NK-92 (cell line): Measurements from ENCODE around the gene FBXO48.
A peak's percentile ranks its signal among the peaks of the same experiment; 100 is the strongest.
"Not testable (repeated sequence)": the region's sequence is repeated elsewhere in the genome, so short reads cannot be mapped to it uniquely, and the experiment has no call there.

ENCODE experiments used
- DNase-seq: peaks from one replicate; lab custom pipeline; 2025; ENCODE audit not compliant: unreplicated experiment; lab: John Stamatoyannopoulos, UW

FBXO48 gene

GRCh38 chr2:68467077-68467960 lies at the start of gene FBXO48, which contains the start of gene APLF:
TSS of gene FBXO48 (minus strand) at chr2:68467294. CDS start at chr2:68465145, 2,149 bp downstream.
TSS of gene APLF (plus strand) at chr2:68467585. CDS start at chr2:68467732, 147 bp downstream.
- peak; percentile 96 for DNase-seq

GRCh38 chr2:68516051-68516955 lies 49.2 kb upstream of the FBXO48 start:
- no peak for DNase-seq

GRCh38 chr2:68514316-68514929 lies 47.3 kb upstream of the FBXO48 start:
- DNase-seq = no peak

- no peak for DNase-seq
These were observed 45.9 kb upstream of the FBXO48 start for GRCh38 chr2:68512966-68513365.

GRCh38 chr2:68512326-68512725 lies 45.2 kb upstream of the FBXO48 start:
- DNase-seq = no peak

GRCh38 chr2:68506170-68506569 lies 39.1 kb upstream of the FBXO48 start:
- DNase-seq = no peak

GRCh38 chr2:68505603-68506159 lies 38.6 kb upstream of the FBXO48 start:
- DNase-seq = no peak

- no peak for DNase-seq
These were observed 34.7 kb upstream of the FBXO48 start for GRCh38 chr2:68501768-68502167.

GRCh38 chr2:68500649-68501048 lies 33.6 kb upstream of the FBXO48 start:
- no peak for DNase-seq

- no peak for DNase-seq
These were observed 32.0 kb upstream of the FBXO48 start for GRCh38 chr2:68499133-68499532.

GRCh38 chr2:68491582-68491981 lies 24.5 kb upstream of the FBXO48 start:
- no peak for DNase-seq

- no peak for DNase-seq
These were observed 22.2 kb upstream of the FBXO48 start for GRCh38 chr2:68489282-68489681.

GRCh38 chr2:68488605-68489004 lies 21.5 kb upstream of the FBXO48 start:
- DNase-seq = not testable (repeated sequence)

GRCh38 chr2:68487773-68488355 lies 20.8 kb upstream of the FBXO48 start:
- DNase-seq = no peak

- no peak for DNase-seq
These were observed 15.9 kb upstream of the FBXO48 start for GRCh38 chr2:68483011-68483410.

GRCh38 chr2:68482296-68482820 lies 15.3 kb upstream of the FBXO48 start:
- DNase-seq = no peak

- no peak for DNase-seq
These were observed 11.6 kb upstream of the FBXO48 start for GRCh38 chr2:68478688-68479087.

GRCh38 chr2:68476454-68476853 lies 9.4 kb upstream of the FBXO48 start:
- no peak for DNase-seq

- no peak for DNase-seq
These were observed 8.5 kb upstream of the FBXO48 start for GRCh38 chr2:68475576-68475975.

GRCh38 chr2:68475110-68475509 lies 8.0 kb upstream of the FBXO48 start:
- DNase-seq = no peak
